Right lobe of liver (tissue), 6 donors: ENCODE data around the gene BAIAP2L2. TPM values are rescaled to one million over a fixed set of nuclear protein-coding genes. Genes with fewer than 3 reads are reported as not detected.
A peak's percentile ranks its signal among the peaks of the same experiment; 100 is the strongest.

ENCODE experiments used
- ATAC-seq, 4 donors: fragments of 200-7000 bp; cut with Tn5 transposase; one replicate each; pipeline ENCODE4 v1.9.1; 2020; ENCODE audit warnings: mild to moderate bottlenecking in 4 of 4, moderate library complexity in 4 of 4
- DNase-seq, 3 donors: peaks; one replicate each; pipeline ENCODE4 v3.0.0-alpha.2; 2020
- H3K27ac ChIP-seq, 3 donors: fragments of 200-600 bp; one replicate each; pipeline ENCODE4 v1.8.0; 2022
- H3K27me3 ChIP-seq, 2 donors: fragments of 200-600 bp; one replicate each; pipeline ENCODE4 v1.8.0; 2022
- H3K36me3 ChIP-seq, 4 donors: fragments of 200-600 bp; sonication (generic) in 1 of 4; one replicate each; pipeline versions ENCODE4 v1.5.1 to v1.8.0; 2017 to 2022; ENCODE audit warnings: control low read depth in 1 of 4
- H3K4me1 ChIP-seq, 4 donors: fragments of 200-600 bp; sonication (generic) in 1 of 4; one replicate each; pipeline versions ENCODE4 v1.5.1 to v1.8.0; 2017 to 2022; ENCODE audit warnings: control low read depth in 1 of 4
- H3K4me3 ChIP-seq, 3 donors: fragments of 200-600 bp; one replicate each; pipeline ENCODE4 v1.8.0; 2022
- H3K9me3 ChIP-seq, 4 donors: fragments of 200-600 bp; sonication (generic) in 1 of 4; one replicate each; pipeline versions ENCODE4 v1.5.1 to v1.8.0; 2017 to 2022; ENCODE audit warnings: control low read depth in 1 of 4
- POLR2A ChIP-seq: fragments of 450-650 bp; IDR thresholded peaks from one replicate; pipeline ENCODE4 v1.6.1; 2017; ENCODE audit warnings: antibody characterized with exemption, mild to moderate bottlenecking
- WGBS: methylation state at CpG from one replicate; pipeline ENCODE4 v1.1.6; 2018; ENCODE audit warnings: low coverage, low lambda C conversion rate; ENCODE audit not compliant: insufficient coverage; ENCODE audit errors: missing lambda C conversion rate; 5-methylcytosine and 5-hydroxymethylcytosine counted together
- intact Hi-C, 2 donors: fragments of 100-400 bp; cut with DNase I; formaldehyde crosslinking; loops; one replicate each; pipeline versions ENCODE4 v1.11.2 to v1.14.1; 2022
- total RNA-seq, 6 experiments: library from RNA; depleted of rRNA in 2 of 6; stranded (reverse); fragments of >200 nt in 2 of 6; fragmentation: NEBNext Ultra II Directional in 3 of 6; extraction: Animal tissue kit (Norgen Biotek cat#: 25700) in 3 of 6; gene quantifications; one replicate each; pipeline versions ENCODE4 v1.1.0 to v1.2.4, GENCODE V29; 2016 to 2023
- TF ChIP-seq, protein P1 (sequence below), 4 donors: fragments of 200-600 bp in 3 of 4; fragments of 450-650 bp in 1 of 4; IDR thresholded peaks; one replicate each; pipeline versions ENCODE4 v1.5.1 to v1.8.0; 2016 to 2022; ENCODE audit warnings: antibody characterized with exemption in 4 of 4, mild to moderate bottlenecking in 2 of 4
- donor health status: DM: no; HTN: yes; CAD: no.
- donor health status: DM: no; HTN: no; CAD: no.
- donor health status: DM: no; HTN: no; CAD: no.
- donor health status: DM: no; HTN: yes; CAD: no.
- donor health status: DM: no; HTN: yes; CAD: no.

The BAIAP2L2 gene
- total RNA-seq, 6 experiments from 2014 or later, result 0.79 to 5.0 (median 1.4) TPM

- DNase-seq (no peak), ATAC-seq (no peak)
- no peak overlapping the region for H3K27ac ChIP-seq
- no peaks in the 10 kb centered on the region for H3K9me3 ChIP-seq
- TF ChIP-seq, protein P1, sequence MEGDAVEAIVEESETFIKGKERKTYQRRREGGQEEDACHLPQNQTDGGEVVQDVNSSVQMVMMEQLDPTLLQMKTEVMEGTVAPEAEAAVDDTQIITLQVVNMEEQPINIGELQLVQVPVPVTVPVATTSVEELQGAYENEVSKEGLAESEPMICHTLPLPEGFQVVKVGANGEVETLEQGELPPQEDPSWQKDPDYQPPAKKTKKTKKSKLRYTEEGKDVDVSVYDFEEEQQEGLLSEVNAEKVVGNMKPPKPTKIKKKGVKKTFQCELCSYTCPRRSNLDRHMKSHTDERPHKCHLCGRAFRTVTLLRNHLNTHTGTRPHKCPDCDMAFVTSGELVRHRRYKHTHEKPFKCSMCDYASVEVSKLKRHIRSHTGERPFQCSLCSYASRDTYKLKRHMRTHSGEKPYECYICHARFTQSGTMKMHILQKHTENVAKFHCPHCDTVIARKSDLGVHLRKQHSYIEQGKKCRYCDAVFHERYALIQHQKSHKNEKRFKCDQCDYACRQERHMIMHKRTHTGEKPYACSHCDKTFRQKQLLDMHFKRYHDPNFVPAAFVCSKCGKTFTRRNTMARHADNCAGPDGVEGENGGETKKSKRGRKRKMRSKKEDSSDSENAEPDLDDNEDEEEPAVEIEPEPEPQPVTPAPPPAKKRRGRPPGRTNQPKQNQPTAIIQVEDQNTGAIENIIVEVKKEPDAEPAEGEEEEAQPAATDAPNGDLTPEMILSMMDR (IDR thresholded peaks at IDR 0.05), result no peak
- TF ChIP-seq POLR2A, result no peak
- H3K4me1 ChIP-seq, result no peaks in the 10 kb centered on the region
- no peak overlapping the region for H3K4me3 ChIP-seq
- WGBS, result 48% methylated on average over 3 of the region's 14 CpGs
- intact Hi-C loops, result no loop called here
- H3K27me3 ChIP-seq, result no peaks in the 10 kb centered on the region
- H3K36me3 ChIP-seq, result no peaks in the 10 kb centered on the region
Observed at GRCh38 chr22:38046070-38046748, 64.3 kb downstream of the BAIAP2L2 start.

- no peak for DNase-seq
- ATAC-seq, result peak in 1 of 4 donors; percentile 10
- Histone ChIP-seq H3K9me3 (no peaks in the 10 kb centered on the region), H3K27me3 (no peaks in the 10 kb centered on the region), H3K4me3 (no peak overlapping the region), H3K36me3 (no peaks in the 10 kb centered on the region), H3K27ac (no peak overlapping the region), H3K4me1 (no peaks in the 10 kb centered on the region)
- intact Hi-C loops, result no loop called here
- 89% methylated on average over 9 of the region's 16 CpGs for WGBS
- TF ChIP-seq, protein P1 (IDR thresholded peaks at IDR 0.05), result no peak
Observed at GRCh38 chr22:38043151-38044039, 67.1 kb downstream of the BAIAP2L2 start.

- intact Hi-C loops, result no loop called here
- Histone ChIP-seq H3K9me3 (no peaks in the 10 kb centered on the region), H3K4me1 (no peaks in the 10 kb centered on the region), H3K27me3 (no peaks in the 10 kb centered on the region), H3K4me3 (no peak overlapping the region), H3K36me3 (no peaks in the 10 kb centered on the region), H3K27ac (no peak overlapping the region)
- 33% methylated on average over 1 of the region's 1 CpG for WGBS
- TF ChIP-seq, protein P1 (IDR thresholded peaks at IDR 0.05), result no peak
- TF ChIP-seq POLR2A, result no peak
- peak in 1 of 4 donors; percentile 38 for ATAC-seq
- no peak for DNase-seq
Observed at GRCh38 chr22:38042488-38042790, 68.0 kb downstream of the BAIAP2L2 start.

DNA sequence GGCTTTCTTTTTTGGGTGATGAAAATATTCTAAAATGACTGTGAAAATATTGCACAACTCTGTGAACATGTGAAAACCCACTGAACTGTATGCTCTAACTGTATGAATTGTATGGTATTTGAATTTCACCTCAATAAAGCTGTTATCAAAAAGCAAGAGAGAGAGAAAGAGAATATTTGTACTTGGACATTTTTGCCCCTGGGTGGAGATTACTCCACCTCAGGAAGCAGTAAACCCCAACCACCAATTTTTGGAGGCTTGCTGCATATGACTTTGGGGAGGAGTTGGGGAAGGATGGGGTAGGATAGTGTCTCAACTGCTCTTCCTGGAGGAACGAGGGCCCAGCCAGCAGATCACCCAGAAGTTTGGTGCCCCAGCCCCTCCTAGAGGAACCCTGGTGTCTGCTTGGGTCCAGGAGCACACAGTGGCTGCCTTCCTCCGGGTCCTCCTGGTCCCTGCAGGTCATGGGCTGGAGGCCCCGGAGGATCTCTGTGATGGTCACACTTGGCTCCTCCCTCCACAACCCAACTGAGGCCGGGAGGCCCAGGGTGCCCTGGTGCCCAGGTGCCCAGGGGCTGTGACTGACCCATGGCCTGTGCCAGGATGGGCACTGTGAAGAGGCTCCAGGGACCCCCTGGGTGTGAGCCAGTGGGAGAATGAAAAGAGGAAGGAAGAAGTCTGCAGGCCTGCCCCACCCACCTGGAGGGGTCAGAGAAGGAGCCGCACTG is 68.6 kb downstream of the BAIAP2L2 start:
- no peaks in the 10 kb centered on the region for H3K4me1 ChIP-seq
- H3K4me3 ChIP-seq, result no peak overlapping the region
- no peaks in the 10 kb centered on the region for H3K36me3 ChIP-seq
- WGBS, result 80% methylated on average over 1 of the region's 5 CpGs
- H3K27ac ChIP-seq, result no peak overlapping the region
- ATAC-seq, result peak; percentile 14 to 64 (median 38)
- no peaks in the 10 kb centered on the region for H3K27me3 ChIP-seq
- no peaks in the 10 kb centered on the region for H3K9me3 ChIP-seq
- TF ChIP-seq, protein P1 (IDR thresholded peaks at IDR 0.05), result no peak
- TF ChIP-seq POLR2A, result no peak
- intact Hi-C loops, result no loop called here
- no peak for DNase-seq
